Mucosa of stomach (tissue), 1 donor: Measurements from ENCODE around the gene ZFAND6.
"Not testable (repeated sequence)": the region's sequence is repeated elsewhere in the genome, so short reads cannot be mapped to it uniquely, and the experiment has no call there.

Source experiments
- H3K27me3 ChIP-seq: one replicate; pipeline ENCODE4 v1.7.0; 2013; ENCODE audit warnings: mild to moderate bottlenecking, low read length; ENCODE audit not compliant: control insufficient read depth, insufficient read depth
- H3K36me3 ChIP-seq: one replicate; pipeline ENCODE4 v1.7.0; 2013; ENCODE audit warnings: low read length; ENCODE audit not compliant: control insufficient read depth, insufficient read depth
- H3K4me1 ChIP-seq: one replicate; pipeline ENCODE4 v1.7.0; 2013; ENCODE audit warnings: mild to moderate bottlenecking, low read length; ENCODE audit not compliant: control insufficient read depth, insufficient read depth
- H3K4me3 ChIP-seq: one replicate; pipeline ENCODE4 v1.7.0; 2013; ENCODE audit warnings: low read length
- H3K9ac ChIP-seq: one replicate; pipeline ENCODE4 v1.7.0; 2013; ENCODE audit warnings: mild to moderate bottlenecking, low read length, moderate library complexity
- H3K9me3 ChIP-seq: one replicate; pipeline ENCODE4 v1.7.0; 2013; ENCODE audit warnings: mild to moderate bottlenecking, low read length, moderate library complexity; ENCODE audit not compliant: control insufficient read depth
- donor health status: Pancreatic carcinoma.

The ZFAND6 gene

GRCh38 chr15:80026310-80026709 is 33.2 kb upstream of the ZFAND6 start:
- H3K9ac ChIP-seq, result no peak overlapping the region
- H3K4me1 ChIP-seq, result no peaks in the 10 kb centered on the region
- no peak overlapping the region for H3K4me3 ChIP-seq
- no peaks in the 10 kb centered on the region for H3K36me3 ChIP-seq
- no peaks in the 10 kb centered on the region for H3K27me3 ChIP-seq
- no peaks in the 10 kb centered on the region for H3K9me3 ChIP-seq

- no peaks in the 10 kb centered on the region for H3K36me3 ChIP-seq
- H3K9ac ChIP-seq, result no peak overlapping the region
- H3K27me3 ChIP-seq, result no peaks in the 10 kb centered on the region
- no peaks in the 10 kb centered on the region for H3K4me1 ChIP-seq
- no peaks in the 10 kb centered on the region for H3K9me3 ChIP-seq
- no peak overlapping the region for H3K4me3 ChIP-seq
Observed at GRCh38 chr15:80026754-80027153, 32.7 kb upstream of the ZFAND6 start.

DNA sequence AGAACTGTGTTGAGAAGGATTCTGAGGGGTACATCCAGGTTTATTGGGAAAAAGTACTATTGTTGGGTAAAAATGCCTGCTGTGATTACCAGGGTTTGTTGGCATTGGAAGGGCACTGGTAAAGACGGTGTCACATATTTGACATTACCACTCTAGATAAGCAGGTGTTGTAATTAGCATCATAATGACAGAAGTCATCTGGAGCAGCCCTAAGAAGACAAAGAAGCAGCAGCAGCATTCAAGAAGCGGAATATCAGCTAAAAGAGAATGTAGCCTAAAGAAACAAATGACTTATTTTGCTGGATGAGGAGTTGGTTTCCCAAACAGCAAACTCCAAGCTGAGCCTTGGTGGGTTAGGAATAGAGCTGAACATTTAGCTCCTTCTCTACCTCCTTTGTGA is 30.5 kb upstream of the ZFAND6 start:
- Histone ChIP-seq H3K9me3 (no peaks in the 10 kb centered on the region), H3K4me3 (no peak overlapping the region), H3K27me3 (no peaks in the 10 kb centered on the region), H3K4me1 (peaks cover 7% of the 10 kb centered on the region), H3K9ac (no peak overlapping the region), H3K36me3 (no peaks in the 10 kb centered on the region)

GRCh38 chr15:80031841-80032240 is 27.6 kb upstream of the ZFAND6 start:
- H3K9ac ChIP-seq, result no peak overlapping the region
- H3K4me3 ChIP-seq, result no peak overlapping the region
- no peaks in the 10 kb centered on the region for H3K36me3 ChIP-seq
- no peaks in the 10 kb centered on the region for H3K9me3 ChIP-seq
- H3K4me1 ChIP-seq, result peaks cover 7% of the 10 kb centered on the region
- no peaks in the 10 kb centered on the region for H3K27me3 ChIP-seq

DNA sequence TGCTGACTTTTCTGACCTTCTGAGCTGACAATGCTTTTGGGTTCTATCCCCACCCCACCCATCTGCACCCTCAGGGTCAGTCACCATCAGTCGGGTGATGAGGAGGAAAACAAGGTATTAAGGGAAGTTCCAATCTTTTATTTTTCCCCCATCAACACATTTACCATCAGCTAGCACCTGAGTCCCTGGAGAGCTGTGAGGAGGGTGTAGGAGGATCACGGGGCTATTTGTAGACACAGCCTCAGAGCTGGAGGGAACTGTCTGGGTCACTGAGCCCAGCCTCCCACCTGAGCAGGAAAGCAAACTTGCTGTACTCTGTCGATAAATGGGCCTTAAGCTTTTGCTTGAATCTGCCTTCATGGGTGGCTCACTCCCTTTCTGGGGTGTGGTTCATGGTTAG is 24.8 kb upstream of the ZFAND6 start:
- no peak overlapping the region for H3K4me3 ChIP-seq
- H3K4me1 ChIP-seq, result peaks cover 7% of the 10 kb centered on the region
- H3K36me3 ChIP-seq, result no peaks in the 10 kb centered on the region
- no peaks in the 10 kb centered on the region for H3K9me3 ChIP-seq
- H3K27me3 ChIP-seq, result no peaks in the 10 kb centered on the region
- no peak overlapping the region for H3K9ac ChIP-seq

DNA sequence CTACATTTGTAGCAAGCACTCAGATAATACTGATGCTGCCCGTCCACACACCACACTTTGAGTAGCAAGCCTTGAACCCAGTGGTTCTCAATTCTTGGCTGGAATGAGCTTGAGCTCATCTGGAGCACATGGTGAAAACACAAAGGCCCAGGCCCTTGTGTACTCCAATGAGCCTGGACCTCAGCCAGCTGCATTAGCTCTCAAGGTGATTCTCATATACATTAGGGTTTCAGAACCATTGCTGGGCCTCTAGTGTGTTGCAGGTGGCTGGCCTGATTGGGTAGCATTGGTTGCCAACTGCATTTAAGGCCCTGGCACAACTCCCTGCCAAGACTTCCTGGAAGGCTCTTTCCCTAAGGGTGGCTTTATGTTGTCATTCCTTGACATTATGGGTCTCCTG is 23.4 kb upstream of the ZFAND6 start:
- H3K4me3 ChIP-seq, result no peak overlapping the region

DNA sequence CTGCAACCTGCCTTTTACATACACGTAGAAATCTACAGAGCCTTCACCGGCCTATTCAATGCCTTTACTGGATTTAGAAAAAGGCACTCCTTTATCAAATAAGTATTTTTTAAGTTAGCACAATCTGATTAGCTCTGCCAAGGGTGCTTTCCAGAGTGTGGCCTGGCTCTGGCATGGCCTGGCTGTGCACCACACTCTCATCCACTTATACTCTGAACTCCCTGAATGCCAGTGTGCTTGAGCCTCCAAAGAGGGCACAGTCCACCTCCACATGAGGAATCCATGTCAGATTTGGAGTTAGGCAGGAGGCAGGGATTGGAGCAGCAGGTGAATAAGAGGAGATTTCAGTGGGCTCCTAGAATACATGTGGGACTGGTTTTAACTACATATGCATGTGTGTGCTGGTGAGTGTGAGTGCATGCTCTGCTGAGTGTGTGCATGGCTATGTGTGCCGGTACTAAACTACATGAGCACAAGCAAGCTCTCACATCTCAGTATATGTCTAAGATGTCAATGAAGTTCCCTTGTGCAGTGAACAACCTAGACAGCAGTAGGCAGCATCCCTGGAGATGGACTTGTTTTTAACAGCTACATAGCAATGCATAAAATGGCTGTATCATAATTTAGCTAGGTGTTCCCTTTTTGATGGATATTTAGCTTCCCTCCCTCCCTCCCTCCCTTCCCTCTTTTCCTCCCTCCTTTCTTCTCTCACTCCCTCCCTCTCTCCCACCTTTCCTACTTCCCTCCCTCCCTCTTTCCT is 17.8 kb upstream of the ZFAND6 start:
- no peaks in the 10 kb centered on the region for H3K36me3 ChIP-seq
- no peaks in the 10 kb centered on the region for H3K27me3 ChIP-seq
- H3K9me3 ChIP-seq, result no peaks in the 10 kb centered on the region
- H3K4me1 ChIP-seq, result no peaks in the 10 kb centered on the region
- H3K9ac ChIP-seq, result no peak overlapping the region
- no peak overlapping the region for H3K4me3 ChIP-seq

More for the DNA sequence above, 23.4 kb upstream of the ZFAND6 start:
- Histone ChIP-seq H3K9ac (no peak overlapping the region), H3K4me1 (peaks cover 7% of the 10 kb centered on the region), H3K9me3 (no peaks in the 10 kb centered on the region), H3K27me3 (no peaks in the 10 kb centered on the region), H3K36me3 (no peaks in the 10 kb centered on the region)

GRCh38 chr15:80042568-80042967 is 16.9 kb upstream of the ZFAND6 start:
- Histone ChIP-seq H3K27me3 (no peaks in the 10 kb centered on the region), H3K4me1 (no peaks in the 10 kb centered on the region)

DNA sequence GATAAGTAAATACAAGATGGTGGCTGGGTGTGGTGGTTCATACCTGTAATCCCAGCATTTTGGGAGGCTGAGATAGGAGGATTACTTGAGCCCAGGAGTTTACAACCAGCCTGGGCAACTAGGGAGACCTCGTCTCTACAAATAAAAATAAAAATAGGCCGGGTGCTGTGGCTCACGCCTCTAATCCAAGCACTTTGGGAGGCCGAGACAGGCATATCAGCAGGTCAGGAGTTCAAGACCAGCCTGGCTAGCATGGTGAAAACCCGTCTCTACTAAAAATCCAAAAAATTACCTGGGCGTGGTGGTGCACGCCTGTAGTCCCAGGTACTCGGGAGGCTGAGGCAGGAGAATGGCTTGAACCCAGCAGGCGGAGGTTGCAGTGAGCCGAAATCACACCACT is 14.3 kb upstream of the ZFAND6 start:
- not testable (repeated sequence) for H3K9ac ChIP-seq, H3K4me3 ChIP-seq, H3K4me1 ChIP-seq, H3K27me3 ChIP-seq, H3K36me3 ChIP-seq, H3K9me3 ChIP-seq

More at GRCh38 chr15:80042568-80042967, 16.9 kb upstream of the ZFAND6 start:
- no peak overlapping the region for H3K4me3 ChIP-seq
- H3K9ac ChIP-seq, result no peak overlapping the region
- H3K36me3 ChIP-seq, result no peaks in the 10 kb centered on the region
- H3K9me3 ChIP-seq, result no peaks in the 10 kb centered on the region

- no peaks in the 10 kb centered on the region for H3K36me3 ChIP-seq
Observed at GRCh38 chr15:80049046-80049445, 10.4 kb upstream of the ZFAND6 start.

GRCh38 chr15:80052597-80053304 is 6.7 kb upstream of the ZFAND6 start:
- no peak overlapping the region for H3K9ac ChIP-seq

More at GRCh38 chr15:80049046-80049445, 10.4 kb upstream of the ZFAND6 start:
- Histone ChIP-seq H3K9me3 (no peaks in the 10 kb centered on the region), H3K4me1 (no peaks in the 10 kb centered on the region), H3K27me3 (no peaks in the 10 kb centered on the region), H3K9ac (no peak overlapping the region), H3K4me3 (no peak overlapping the region)

DNA sequence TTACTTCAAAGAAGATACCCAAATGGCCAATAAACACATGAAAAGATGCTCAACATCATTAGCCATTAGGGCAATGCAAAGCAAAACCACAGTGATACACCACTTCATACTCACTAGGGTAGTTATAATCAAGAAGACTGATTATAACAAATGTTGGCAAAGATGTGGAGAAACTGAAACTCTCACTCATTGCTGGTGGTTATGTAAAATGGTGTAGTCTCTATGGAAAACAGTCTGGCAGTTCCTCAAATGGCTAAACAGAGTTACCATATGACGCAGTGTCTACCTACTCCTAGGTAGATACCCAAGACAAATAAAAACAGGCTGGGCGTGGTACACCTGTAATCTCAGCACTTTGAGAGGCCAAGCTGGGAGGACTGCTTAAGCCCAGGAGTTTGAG is 3.5 kb upstream of the ZFAND6 start:
- Histone ChIP-seq H3K9ac (no peak overlapping the region), H3K36me3 (no peaks in the 10 kb centered on the region), H3K4me1 (no peaks in the 10 kb centered on the region), H3K4me3 (no peak overlapping the region), H3K9me3 (no peaks in the 10 kb centered on the region), H3K27me3 (no peaks in the 10 kb centered on the region)

More at GRCh38 chr15:80052597-80053304, 6.7 kb upstream of the ZFAND6 start:
- no peaks in the 10 kb centered on the region for H3K4me1 ChIP-seq
- H3K4me3 ChIP-seq, result no peak overlapping the region
- H3K9me3 ChIP-seq, result no peaks in the 10 kb centered on the region
- no peaks in the 10 kb centered on the region for H3K36me3 ChIP-seq
- no peaks in the 10 kb centered on the region for H3K27me3 ChIP-seq
